GM20000 (cell line): Measurements from ENCODE around the gene NCOA7.

Experiments
- DNase-seq: peaks from one replicate; pipeline ENCODE4 v3.0.0; 2012; ENCODE audit warnings: low spot score
- CTCF ChIP-seq: IDR thresholded peaks from 2 replicates; pipeline ENCODE4 v1.5.1; 2012; ENCODE audit warnings: mild to moderate bottlenecking, control low read depth; ENCODE audit errors: extremely low read depth, missing control alignments

The NCOA7 gene

GRCh38 chr6:125819535-125820326, 29.0 kb downstream of the NCOA7 start:
- DNase-seq, result no peak
- TF ChIP-seq CTCF, result no peak

GRCh38 chr6:125821825-125822281, 31.1 kb downstream of the NCOA7 start:
- no peak for DNase-seq
- no peak for TF ChIP-seq CTCF

GRCh38 chr6:125823180-125823579, 32.4 kb downstream of the NCOA7 start:
- no peak for TF ChIP-seq CTCF
- no peak for DNase-seq

GRCh38 chr6:125824946-125825771, 34.4 kb downstream of the NCOA7 start:
- TF ChIP-seq CTCF, result no peak
- DNase-seq, result no peak

GRCh38 chr6:125826695-125827463, 36.1 kb downstream of the NCOA7 start:
- no peak for TF ChIP-seq CTCF

GRCh38 chr6:125827788-125828320, 37.1 kb downstream of the NCOA7 start:
- TF ChIP-seq CTCF, result no peak
- no peak for DNase-seq

More at GRCh38 chr6:125826695-125827463, 36.1 kb downstream of the NCOA7 start:
- no peak for DNase-seq
